HG02571 (cell line): Measurements from ENCODE around the gene ABI3BP.

ENCODE experiments used
- ATAC-seq: cut with Tn5 transposase; IDR thresholded peaks from one replicate; pipeline ENCODE4 v1.9.1; 2021; ENCODE audit warnings: mild to moderate bottlenecking, moderate library complexity; ENCODE audit not compliant: unreplicated experiment

Gene ABI3BP

GRCh38 chr3:100744671-100745070 lies 248.6 kb downstream of the ABI3BP start:
- no peak for ATAC-seq

DNA sequence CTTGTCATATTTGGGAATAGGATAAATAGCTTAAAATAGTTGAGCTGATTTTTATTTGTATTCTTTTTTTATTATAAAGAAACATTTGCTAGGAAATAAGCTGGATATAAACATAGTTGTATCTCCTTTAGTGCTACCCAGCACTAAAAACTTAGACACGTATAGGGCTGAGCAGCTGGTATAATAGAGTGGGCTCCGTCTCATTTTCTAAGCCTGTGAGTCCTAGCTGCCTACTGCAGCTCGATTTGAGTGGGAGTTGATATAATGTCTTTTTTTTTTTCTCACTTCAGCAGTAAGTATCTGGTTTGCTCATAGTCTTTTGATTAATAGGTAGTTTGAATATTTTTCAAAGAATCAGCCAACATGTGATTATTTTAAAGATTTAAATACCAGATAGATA lies 249.7 kb downstream of the ABI3BP start:
- ATAC-seq, result no peak

DNA sequence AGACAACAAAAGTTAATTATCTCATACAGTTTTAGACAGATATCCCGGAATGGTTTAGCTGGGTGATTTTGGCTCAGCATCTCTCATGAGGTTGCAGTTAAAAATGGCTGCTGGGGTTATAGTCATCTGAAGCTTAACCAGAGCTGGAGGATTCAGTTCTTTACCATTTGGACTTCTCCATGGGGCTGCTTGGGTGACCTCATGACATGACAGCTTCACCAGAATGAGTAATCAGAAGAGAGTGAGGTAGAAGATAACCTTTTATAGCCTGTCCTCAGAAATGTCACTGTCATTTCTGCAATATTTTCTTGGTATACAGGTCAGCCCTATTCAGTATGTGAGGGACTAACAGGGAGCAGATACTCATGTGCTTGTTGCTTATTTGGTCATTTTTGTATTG lies 253.0 kb downstream of the ABI3BP start:
- ATAC-seq, result no peak

- no peak for ATAC-seq
These were observed 255.9 kb downstream of the ABI3BP start for GRCh38 chr3:100737334-100737733.

DNA sequence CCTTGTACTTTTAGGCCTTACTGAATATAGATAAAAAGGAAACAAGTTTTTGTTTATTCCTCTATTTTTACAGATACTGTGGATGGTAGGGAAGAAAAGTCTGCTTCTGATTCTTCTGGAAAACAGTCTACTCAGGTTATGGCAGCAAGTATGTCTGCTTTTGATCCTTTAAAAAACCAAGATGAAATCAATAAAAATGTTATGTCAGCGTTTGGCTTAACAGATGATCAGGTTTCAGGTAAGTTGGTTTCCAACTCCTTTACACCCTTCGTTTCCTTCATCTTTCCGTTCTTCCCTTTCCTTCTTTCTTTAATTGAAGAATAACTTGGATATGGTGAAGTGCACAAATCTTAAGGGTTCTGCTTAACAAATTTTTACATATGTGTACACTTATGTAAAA lies 260.8 kb downstream of the ABI3BP start:
- no peak for ATAC-seq

- ATAC-seq, result peak; percentile 70
These were observed 262.7 kb downstream of the ABI3BP start for GRCh38 chr3:100730524-100730923.

GRCh38 chr3:100726706-100727105 lies 266.5 kb downstream of the ABI3BP start:
- no peak for ATAC-seq

GRCh38 chr3:100725935-100726513 lies 267.2 kb downstream of the ABI3BP start:
- no peak for ATAC-seq

DNA sequence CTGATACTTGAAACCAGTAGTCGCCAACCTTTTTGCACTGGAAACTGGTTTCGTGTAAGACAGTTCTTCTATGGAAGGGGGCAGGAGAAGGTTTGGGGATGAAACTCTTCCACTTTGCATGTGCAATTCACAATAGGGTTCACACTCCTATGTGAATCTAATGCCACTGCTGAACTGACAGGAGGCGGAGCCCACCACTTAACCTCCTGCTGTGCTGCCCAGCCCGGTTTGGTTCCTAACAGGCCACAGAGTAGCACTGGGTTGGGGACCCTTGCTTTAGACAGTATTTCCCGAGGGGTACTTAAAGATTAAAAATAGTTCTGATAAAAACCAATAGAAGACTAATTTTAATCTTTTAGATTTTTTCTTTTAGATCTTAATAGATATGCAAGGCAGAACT lies 272.8 kb downstream of the ABI3BP start:
- no peak for ATAC-seq

GRCh38 chr3:100719136-100719535 lies 274.1 kb downstream of the ABI3BP start:
- ATAC-seq, result no peak

- ATAC-seq, result no peak
These were observed 275.4 kb downstream of the ABI3BP start for GRCh38 chr3:100717637-100718487.

GRCh38 chr3:100717063-100717462 lies 276.2 kb downstream of the ABI3BP start:
- ATAC-seq, result no peak

- ATAC-seq, result no peak
These were observed 278.0 kb downstream of the ABI3BP start for GRCh38 chr3:100715176-100715575.

DNA sequence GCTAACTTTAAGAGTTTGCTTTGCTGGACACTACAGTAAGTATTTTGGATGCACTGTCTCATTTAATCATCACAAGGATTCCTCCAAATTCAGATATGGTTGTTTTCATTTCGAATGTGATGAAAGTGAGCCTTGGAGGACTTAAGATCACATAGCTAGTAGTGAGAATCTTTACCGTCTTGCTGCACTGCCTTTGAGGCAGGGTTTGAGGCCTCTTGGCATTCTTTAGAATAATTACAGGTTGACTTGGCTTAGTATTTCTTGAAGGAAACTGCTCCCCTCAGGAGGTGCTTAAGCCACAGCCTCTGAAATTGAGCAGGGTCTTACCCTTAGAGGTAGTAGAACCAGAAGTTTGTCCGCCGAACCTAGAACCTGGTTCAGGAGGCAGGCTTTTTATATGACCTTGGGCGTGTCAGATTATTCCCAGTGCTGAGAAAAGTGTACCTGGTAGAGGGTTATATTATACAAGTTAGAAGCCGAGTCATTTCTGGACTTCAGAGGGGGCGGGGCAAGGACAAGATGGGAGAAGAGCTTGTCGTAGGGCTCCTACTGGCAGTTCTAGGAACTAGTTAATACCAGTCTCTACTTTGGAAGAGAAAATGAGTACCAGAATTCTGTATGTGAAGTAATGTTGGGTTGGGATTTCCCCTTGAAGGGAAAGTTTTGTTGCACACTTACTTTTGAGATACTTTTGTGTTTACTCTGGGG lies 282.8 kb downstream of the ABI3BP start:
- ATAC-seq, result peak; percentile 32

DNA sequence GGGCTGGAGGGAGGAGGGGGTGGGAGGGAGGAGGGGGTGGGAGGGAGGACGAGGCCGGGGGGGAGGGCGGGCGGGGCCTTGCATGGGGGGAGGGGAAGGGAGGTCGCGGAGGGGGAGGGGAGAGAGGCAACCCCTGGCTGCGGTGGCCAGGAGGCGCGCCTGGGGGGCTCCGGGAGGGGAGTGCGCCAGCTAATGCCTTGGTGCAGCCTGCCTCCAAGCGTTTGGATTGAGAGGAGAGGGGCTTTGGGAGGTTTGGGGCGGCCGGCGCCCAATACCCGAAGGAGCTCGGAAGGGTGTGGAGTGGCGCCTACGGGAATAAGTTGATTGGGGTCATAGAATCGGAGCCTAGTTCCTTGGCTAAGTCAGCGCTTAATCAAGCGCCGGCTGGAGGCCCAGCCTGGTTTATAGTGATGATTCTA lies 283.4 kb downstream of the ABI3BP start:
- no peak for ATAC-seq

DNA sequence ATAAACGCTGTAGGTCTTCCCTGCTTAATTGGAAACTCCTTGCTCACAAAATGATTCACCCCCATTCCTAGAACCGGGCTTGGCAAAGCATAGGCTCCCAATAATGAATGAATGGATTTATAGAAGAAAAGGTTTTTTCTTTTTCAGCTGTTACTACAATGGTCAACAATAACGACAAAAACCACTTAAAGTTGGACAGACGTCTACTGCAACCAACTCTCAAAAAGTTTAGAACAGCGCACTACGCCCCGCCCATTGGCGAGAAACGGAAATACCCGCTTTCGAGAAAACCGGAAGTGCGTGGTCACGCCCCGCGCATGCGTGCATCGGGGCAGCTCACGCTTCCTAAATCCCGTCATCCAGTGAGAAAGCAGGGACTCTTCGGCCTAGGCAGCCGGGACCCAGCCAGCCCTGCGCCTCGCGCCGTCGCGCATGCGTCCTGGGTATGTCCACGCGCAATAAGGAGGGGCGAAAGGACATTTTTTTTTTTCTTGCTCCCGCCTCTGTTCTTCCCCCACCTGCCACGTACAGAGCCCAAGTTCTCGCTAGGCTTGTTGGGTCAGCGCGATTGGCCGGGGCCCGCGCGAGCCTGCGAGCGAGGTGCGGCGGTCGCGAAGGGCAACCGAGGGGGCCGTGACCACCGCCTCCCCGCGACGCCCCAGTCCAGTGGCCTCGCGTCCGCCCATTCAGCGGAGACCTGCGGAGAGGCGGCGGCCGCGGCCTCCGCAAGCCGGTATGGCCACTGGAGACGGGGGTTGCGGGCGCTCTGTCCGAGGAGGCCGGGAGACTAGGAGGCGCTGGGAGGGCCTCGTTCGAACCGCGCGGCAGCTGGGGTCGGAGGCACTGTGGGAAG lies 284.0 kb downstream of the ABI3BP start, which contains the start of gene TFG:
TSS of gene TFG (plus strand) at position 506 of the 853 bp plus-strand sequence. CDS start 4,192 bp downstream, outside the sequence.
- peak; percentile 94 for ATAC-seq

DNA sequence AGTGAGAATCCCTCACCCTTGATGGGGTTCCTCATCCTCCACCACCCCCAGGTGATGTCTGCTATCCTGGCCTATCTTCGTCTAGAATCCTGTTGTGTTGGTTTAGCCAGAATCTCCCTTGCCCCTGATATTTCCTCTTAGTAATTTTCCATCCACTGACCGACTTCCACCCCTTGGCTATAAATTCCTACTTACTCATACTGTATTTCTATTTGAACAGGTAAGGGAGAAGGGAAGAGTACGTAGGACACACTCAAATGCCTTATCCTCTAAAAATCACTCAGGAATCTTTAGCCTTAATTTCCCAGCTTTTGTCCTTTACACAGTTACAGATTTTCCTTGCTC lies 284.6 kb downstream of the ABI3BP start:
- no peak for ATAC-seq

DNA sequence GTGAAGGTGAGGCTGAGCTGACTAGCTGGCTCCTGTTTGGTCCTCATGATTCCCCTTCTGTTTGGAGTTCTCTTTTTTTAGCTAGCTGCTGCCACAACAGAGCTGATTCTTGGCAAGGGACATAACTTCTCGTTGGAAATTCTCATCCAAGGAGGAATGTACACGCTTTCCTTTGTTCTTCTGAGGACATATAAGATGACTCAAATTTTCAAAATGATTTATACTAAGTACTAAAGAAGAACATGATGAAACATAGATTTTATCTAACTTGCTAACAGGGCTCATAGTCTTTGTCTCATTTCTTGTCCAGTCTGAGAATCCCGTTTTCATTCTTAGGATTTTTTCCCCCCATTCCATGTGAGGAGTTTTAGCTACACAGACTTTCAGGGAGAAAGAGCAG lies 286.9 kb downstream of the ABI3BP start:
- no peak for ATAC-seq

GRCh38 chr3:100703865-100704264 lies 289.4 kb downstream of the ABI3BP start:
- ATAC-seq, result no peak

- no peak for ATAC-seq
These were observed 290.3 kb downstream of the ABI3BP start for GRCh38 chr3:100702980-100703345.
